HG02970 (cell line): ENCODE measurements around the gene FOLR2.
"Not testable (repeated sequence)": the region's sequence is repeated elsewhere in the genome, so short reads cannot be mapped to it uniquely, and the experiment has no call there.

Experiments used
- ATAC-seq: cut with Tn5 transposase; IDR thresholded peaks from one replicate; pipeline ENCODE4 v1.9.1; 2021; ENCODE audit warnings: mild to moderate bottlenecking, moderate library complexity, moderate number of reproducible peaks; ENCODE audit not compliant: unreplicated experiment, low FRiP score

The FOLR2 gene

GRCh38 chr11:72265951-72266350 is 49.4 kb downstream of the FOLR2 start:
- no peak for ATAC-seq

GRCh38 chr11:72266960-72267359 is 50.4 kb downstream of the FOLR2 start:
- not testable (repeated sequence) for ATAC-seq

- ATAC-seq = no peak
Measured at GRCh38 chr11:72267956-72268617, 51.5 kb downstream of the FOLR2 start.
